ENCODE data around the gene ZNF718.
"Not testable (repeated sequence)": the region's sequence is repeated elsewhere in the genome, so short reads cannot be mapped to it uniquely, and the experiment has no call there.

ZNF718 gene

GRCh38 chr4:139691-140090 is 15.4 kb downstream of the ZNF718 start:
- DNase-seq, result no peak
- in situ Hi-C loops (cut with MboI; ENCODE audit: low pct_unique_long_range_greater_than_20kb, low sequenced_read_pairs), result no loop called here

GRCh38 chr4:146621-147020 is 22.3 kb downstream of the ZNF718 start:
- no peak for DNase-seq
- in situ Hi-C loops (cut with MboI; ENCODE audit: low pct_unique_long_range_greater_than_20kb, low sequenced_read_pairs), result no loop called here

GRCh38 chr4:147233-147632 is 22.9 kb downstream of the ZNF718 start:
- in situ Hi-C loops (cut with MboI; ENCODE audit: low pct_unique_long_range_greater_than_20kb, low sequenced_read_pairs), result no loop called here
- no peak for DNase-seq

- peak; percentile 12 for DNase-seq
- in situ Hi-C loops (cut with MboI; ENCODE audit: low pct_unique_long_range_greater_than_20kb, low sequenced_read_pairs), result no loop called here
Observed at GRCh38 chr4:161496-162284, 37.4 kb downstream of the ZNF718 start.

- DNase-seq; in situ Hi-C loops (cut with MboI; ENCODE audit: low pct_unique_long_range_greater_than_20kb, low sequenced_read_pairs): not testable (repeated sequence)
Observed at GRCh38 chr4:169640-170039, 45.3 kb downstream of the ZNF718 start.

GRCh38 chr4:171318-171717 is 47.0 kb downstream of the ZNF718 start:
- in situ Hi-C loops (cut with MboI; ENCODE audit: low pct_unique_long_range_greater_than_20kb, low sequenced_read_pairs); DNase-seq: not testable (repeated sequence)

GRCh38 chr4:173666-174314 is 49.5 kb downstream of the ZNF718 start:
- DNase-seq, result no peak
- in situ Hi-C loops (cut with MboI; ENCODE audit: low pct_unique_long_range_greater_than_20kb, low sequenced_read_pairs), result no loop called here

- DNase-seq, result no peak
- in situ Hi-C loops (cut with MboI; ENCODE audit: low pct_unique_long_range_greater_than_20kb, low sequenced_read_pairs), result no loop called here
Observed at GRCh38 chr4:175986-176385, 51.7 kb downstream of the ZNF718 start.

GRCh38 chr4:176995-177394 is 52.7 kb downstream of the ZNF718 start:
- no peak for DNase-seq
- in situ Hi-C loops (cut with MboI; ENCODE audit: low pct_unique_long_range_greater_than_20kb, low sequenced_read_pairs), result no loop called here

- in situ Hi-C loops (cut with MboI; ENCODE audit: low pct_unique_long_range_greater_than_20kb, low sequenced_read_pairs); DNase-seq: not testable (repeated sequence)
Observed at GRCh38 chr4:182225-182624, 57.9 kb downstream of the ZNF718 start.

- DNase-seq, result peak; percentile 12
- in situ Hi-C loops (cut with MboI; ENCODE audit: low pct_unique_long_range_greater_than_20kb, low sequenced_read_pairs), result no loop called here
Observed at GRCh38 chr4:188091-188490, 63.8 kb downstream of the ZNF718 start.

- peak; percentile 86 for DNase-seq
- in situ Hi-C loops (cut with MboI; ENCODE audit: low pct_unique_long_range_greater_than_20kb, low sequenced_read_pairs), result not testable (repeated sequence)
Observed at GRCh38 chr4:195159-195558, 70.9 kb downstream of the ZNF718 start.

GRCh38 chr4:200936-201335 is 76.6 kb downstream of the ZNF718 start:
- DNase-seq, result no peak
- in situ Hi-C loops (cut with MboI; ENCODE audit: low pct_unique_long_range_greater_than_20kb, low sequenced_read_pairs), result no loop called here

- in situ Hi-C loops (cut with MboI; ENCODE audit: low pct_unique_long_range_greater_than_20kb, low sequenced_read_pairs); DNase-seq: not testable (repeated sequence)
Observed at GRCh38 chr4:202822-203221, 78.5 kb downstream of the ZNF718 start.

GRCh38 chr4:205097-205756 is 80.9 kb downstream of the ZNF718 start:
- in situ Hi-C loops (cut with MboI; ENCODE audit: low pct_unique_long_range_greater_than_20kb, low sequenced_read_pairs), result no loop called here
- DNase-seq, result no peak

GRCh38 chr4:206054-206453 is 81.8 kb downstream of the ZNF718 start:
- no peak for DNase-seq
- in situ Hi-C loops (cut with MboI; ENCODE audit: low pct_unique_long_range_greater_than_20kb, low sequenced_read_pairs), result no loop called here

GRCh38 chr4:208416-209096 is 84.3 kb downstream of the ZNF718 start:
- in situ Hi-C loops (cut with MboI; ENCODE audit: low pct_unique_long_range_greater_than_20kb, low sequenced_read_pairs), result not testable (repeated sequence)
- peak; percentile 54 for DNase-seq

GRCh38 chr4:211033-211511 is 86.8 kb downstream of the ZNF718 start:
- DNase-seq, result peak; percentile 75
- in situ Hi-C loops (cut with MboI; ENCODE audit: low pct_unique_long_range_greater_than_20kb, low sequenced_read_pairs), result no loop called here

GRCh38 chr4:212438-213188 is 88.3 kb downstream of the ZNF718 start:
- DNase-seq, result no peak
- in situ Hi-C loops (cut with MboI; ENCODE audit: low pct_unique_long_range_greater_than_20kb, low sequenced_read_pairs), result no loop called here

Measured in KBM-7 (cell line).